ENCODE results near the gene LHX4. TPM values are rescaled to one million over a fixed set of nuclear protein-coding genes. Genes with fewer than 3 reads are reported as not detected.

Gene LHX4
- total and polyA plus RNA-seq, 2 experiments from 2014 or later = 0.30 TPM; not detected in 1

DNA sequence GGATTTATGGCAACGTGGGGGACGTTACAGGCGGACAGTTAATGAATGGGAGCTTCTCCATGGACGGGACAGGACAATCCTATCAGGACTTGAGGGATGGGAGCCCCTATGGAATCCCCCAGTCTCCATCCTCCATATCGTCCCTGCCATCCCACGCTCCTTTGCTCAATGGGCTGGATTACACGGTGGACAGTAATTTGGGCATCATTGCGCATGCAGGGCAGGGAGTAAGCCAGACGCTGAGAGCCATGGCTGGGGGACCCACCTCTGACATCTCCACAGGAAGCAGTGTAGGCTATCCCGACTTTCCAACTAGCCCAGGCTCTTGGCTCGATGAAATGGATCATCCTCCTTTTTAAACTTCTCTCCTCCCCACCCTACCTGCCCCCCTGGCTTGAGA lies 44.2 kb downstream of the LHX4 start:
- Histone ChIP-seq H3K4me2 (ENCODE audit: unreplicated experiment) (no peak overlapping the region), H3K79me2 (ENCODE audit: insufficient read depth) (no peaks in the 10 kb centered on the region), H2AFZ (no peak overlapping the region), H3F3A (ENCODE audit: insufficient read depth) (no peaks in the 10 kb centered on the region), H3K9ac (no peak overlapping the region), H3K9me2 (ENCODE audit: insufficient read depth) (no peaks in the 10 kb centered on the region), H3K4me1 (ENCODE audit: insufficient read depth) (no peaks in the 10 kb centered on the region), H4K20me1 (ENCODE audit: insufficient read depth) (no peaks in the 10 kb centered on the region), H3K4me3 (no peak overlapping the region), H3K9me3 (ENCODE audit: low read depth) (no peaks in the 10 kb centered on the region), H3K27me3 (replicated peaks; ENCODE audit: insufficient read depth) (no peaks in the 10 kb centered on the region), H3K27ac (no peak overlapping the region), H3K36me3 (ENCODE audit: low read depth) (0 out of 2 replicates have a peak, but pooled peaks cover 4% of the 10 kb centered on the region)
- TF ChIP-seq EZH2phosphoT487 (IDR thresholded peaks at IDR 0.05; ENCODE audit: insufficient read depth, low read depth) (no peak), EZH2 (IDR thresholded peaks at IDR 0.05; ENCODE audit: insufficient read depth, poor library complexity, severe bottlenecking) (no peak)
- no peak for DNase-seq
- 97% methylated on average over 11 of the region's 11 CpGs for WGBS, 2 experiments (ENCODE audit: low coverage in 1 of 2, low lambda C conversion rate in 2 of 2, missing lambda C conversion rate in 2 of 2)
- in situ Hi-C loops (cut with MboI) = no loop called here

DNA sequence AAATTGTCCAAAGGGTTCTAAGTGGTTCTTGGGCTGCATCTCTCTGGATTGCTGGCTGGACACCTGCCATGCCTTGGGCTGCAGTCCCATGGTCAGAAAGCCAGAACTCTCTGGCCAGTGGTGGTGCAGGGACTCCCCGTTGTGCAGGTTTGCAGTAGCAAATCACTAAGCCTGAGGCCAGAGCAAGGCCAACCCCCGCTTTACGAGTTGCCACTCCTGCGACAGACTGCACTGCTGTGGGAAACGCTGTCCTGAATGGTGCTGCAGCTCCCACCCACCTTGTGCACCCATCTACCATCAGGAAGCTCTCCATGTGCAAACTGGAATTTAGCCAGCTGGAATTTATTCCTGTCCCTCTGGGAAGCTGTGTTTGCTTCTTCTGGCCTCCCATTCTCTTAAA lies 45.7 kb downstream of the LHX4 start:
- no peaks in the 10 kb centered on the region for H4K20me1 ChIP-seq (ENCODE audit: insufficient read depth)
- no peaks in the 10 kb centered on the region for H3K79me2 ChIP-seq (ENCODE audit: insufficient read depth)
- TF ChIP-seq EZH2 (IDR thresholded peaks at IDR 0.05; ENCODE audit: insufficient read depth, poor library complexity, severe bottlenecking) (no peak), EZH2phosphoT487 (IDR thresholded peaks at IDR 0.05; ENCODE audit: insufficient read depth, low read depth) (no peak)
- no peak overlapping the region for H3K27ac ChIP-seq
- no peak overlapping the region for H3K9ac ChIP-seq
- in situ Hi-C loops (cut with MboI) = no loop called here
- DNase-seq = no peak
- no peak overlapping the region for H3K4me3 ChIP-seq
- no peaks in the 10 kb centered on the region for H3K4me1 ChIP-seq (ENCODE audit: insufficient read depth)
- 98 to 100% methylated on average over 5 of the region's 5 CpGs for WGBS, 2 experiments (ENCODE audit: low coverage in 1 of 2, low lambda C conversion rate in 2 of 2, missing lambda C conversion rate in 2 of 2)
- no peaks in the 10 kb centered on the region for H3K9me2 ChIP-seq (ENCODE audit: insufficient read depth)
- no peak overlapping the region for H3K4me2 ChIP-seq (ENCODE audit: unreplicated experiment)
- no peaks in the 10 kb centered on the region for H3K27me3 ChIP-seq (replicated peaks; ENCODE audit: insufficient read depth)
- no peaks in the 10 kb centered on the region for H3F3A ChIP-seq (ENCODE audit: insufficient read depth)
- no peaks in the 10 kb centered on the region for H3K9me3 ChIP-seq (ENCODE audit: low read depth)
- no peak overlapping the region for H2AFZ ChIP-seq
- peaks cover 6% of the 10 kb centered on the region; the same call in 1 of the 2 replicates for H3K36me3 ChIP-seq (ENCODE audit: low read depth)

DNA sequence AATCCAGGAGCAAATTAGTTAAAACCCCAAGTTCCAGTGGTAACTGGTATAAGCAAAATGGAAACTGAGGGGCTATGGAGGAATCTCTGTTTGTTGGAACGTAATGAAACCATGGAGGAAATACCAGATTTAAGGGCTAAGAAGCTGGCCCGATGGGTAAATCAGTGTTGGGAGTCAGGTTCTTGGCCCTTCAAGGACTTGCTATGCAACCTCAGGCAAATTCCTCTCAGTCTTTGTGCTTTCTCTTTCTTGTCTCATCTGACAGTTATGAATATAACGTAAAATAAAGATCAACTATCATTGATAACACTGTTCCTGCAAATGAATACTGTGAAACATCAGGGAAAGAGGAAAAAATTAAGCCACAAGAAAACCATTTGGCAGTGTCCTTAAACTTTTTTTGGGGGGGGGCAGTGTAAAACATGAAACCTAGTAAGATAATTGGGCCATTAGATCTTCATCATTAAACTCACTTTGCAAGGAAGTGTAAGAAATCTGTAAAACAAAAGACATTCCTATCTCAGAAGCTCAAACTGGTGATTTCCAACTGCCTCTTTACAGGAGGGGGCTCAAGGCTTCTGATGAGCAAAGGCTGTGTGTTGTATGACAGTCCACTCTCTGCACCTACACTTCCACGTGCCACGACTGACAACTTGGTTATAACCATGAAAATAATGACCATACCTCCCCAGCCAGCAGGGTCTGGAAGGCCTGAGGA lies 47.6 kb downstream of the LHX4 start:
- Histone ChIP-seq H3K36me3 (ENCODE audit: low read depth) (peaks cover 6% of the 10 kb centered on the region; the same call in 1 of the 2 replicates), H3K4me2 (ENCODE audit: unreplicated experiment) (no peak overlapping the region), H3K27me3 (replicated peaks; ENCODE audit: insufficient read depth) (no peaks in the 10 kb centered on the region), H3K9me2 (ENCODE audit: insufficient read depth) (no peaks in the 10 kb centered on the region), H2AFZ (no peak overlapping the region), H3K27ac (no peak overlapping the region), H3K9me3 (ENCODE audit: low read depth) (no peaks in the 10 kb centered on the region), H3K4me1 (ENCODE audit: insufficient read depth) (no peaks in the 10 kb centered on the region), H3F3A (ENCODE audit: insufficient read depth) (no peaks in the 10 kb centered on the region), H3K79me2 (ENCODE audit: insufficient read depth) (no peaks in the 10 kb centered on the region), H4K20me1 (ENCODE audit: insufficient read depth) (no peaks in the 10 kb centered on the region), H3K9ac (no peak overlapping the region), H3K4me3 (no peak overlapping the region)
- in situ Hi-C loops (cut with MboI) = no loop called here
- DNase-seq = no peak
- no peak for TF ChIP-seq EZH2phosphoT487 (IDR thresholded peaks at IDR 0.05; ENCODE audit: insufficient read depth, low read depth)
- no peak for TF ChIP-seq EZH2 (IDR thresholded peaks at IDR 0.05; ENCODE audit: insufficient read depth, poor library complexity, severe bottlenecking)
- WGBS, 2 experiments (ENCODE audit: low coverage in 1 of 2, low lambda C conversion rate in 2 of 2, missing lambda C conversion rate in 2 of 2) = 66 to 69% methylated on average over 5 of the region's 5 CpGs

DNA sequence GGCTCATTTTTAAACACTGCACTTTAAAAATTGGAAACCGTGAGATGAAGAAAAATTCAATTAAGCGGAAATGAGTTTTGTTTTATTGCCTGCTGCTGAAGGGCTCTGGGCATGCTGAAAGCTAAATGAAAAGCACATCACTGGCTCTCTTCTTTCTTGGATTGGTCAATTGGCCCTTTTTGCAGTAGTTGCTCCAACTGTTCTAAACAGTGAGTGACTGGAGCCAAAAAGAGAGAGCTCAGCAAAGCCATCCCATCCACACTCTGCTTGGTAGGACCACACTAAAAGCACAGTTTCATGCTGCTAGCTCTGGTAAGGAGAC lies 48.1 kb downstream of the LHX4 start:
- WGBS, 2 experiments (ENCODE audit: low coverage in 1 of 2, low lambda C conversion rate in 2 of 2, missing lambda C conversion rate in 2 of 2) = 54 to 59% methylated on average over 2 of the region's 2 CpGs
- H3K27me3 ChIP-seq (replicated peaks; ENCODE audit: insufficient read depth) = no peaks in the 10 kb centered on the region
- H3K27ac ChIP-seq = no peak overlapping the region
- H3K4me1 ChIP-seq (ENCODE audit: insufficient read depth) = no peaks in the 10 kb centered on the region
- no peak overlapping the region for H2AFZ ChIP-seq
- no peaks in the 10 kb centered on the region for H3K9me3 ChIP-seq (ENCODE audit: low read depth)
- TF ChIP-seq EZH2 (IDR thresholded peaks at IDR 0.05; ENCODE audit: insufficient read depth, poor library complexity, severe bottlenecking) (no peak), EZH2phosphoT487 (IDR thresholded peaks at IDR 0.05; ENCODE audit: insufficient read depth, low read depth) (no peak)
- no peak for DNase-seq
- no peaks in the 10 kb centered on the region for H3F3A ChIP-seq (ENCODE audit: insufficient read depth)
- H3K79me2 ChIP-seq (ENCODE audit: insufficient read depth) = no peaks in the 10 kb centered on the region
- H3K4me3 ChIP-seq = no peak overlapping the region
- H3K9me2 ChIP-seq (ENCODE audit: insufficient read depth) = no peaks in the 10 kb centered on the region
- in situ Hi-C loops (cut with MboI) = no loop called here
- no peak overlapping the region for H3K4me2 ChIP-seq (ENCODE audit: unreplicated experiment)
- peaks cover 6% of the 10 kb centered on the region; the same call in 1 of the 2 replicates for H3K36me3 ChIP-seq (ENCODE audit: low read depth)
- no peak overlapping the region for H3K9ac ChIP-seq
- no peaks in the 10 kb centered on the region for H4K20me1 ChIP-seq (ENCODE audit: insufficient read depth)
